Measurements from ENCODE around the gene OR6Y1. TPM values are rescaled to one million over a fixed set of nuclear protein-coding genes. Genes with fewer than 3 reads are reported as not detected.
A peak's percentile ranks its signal among the peaks of the same experiment; 100 is the strongest.

Gene OR6Y1
- total and polyA plus RNA-seq, 2 experiments from 2014 or later, result not detected

- peak; percentile 75 for DNase-seq (ENCODE audit: low spot score)
Measured at GRCh38 chr1:158527190-158527815, 26.9 kb downstream of the OR6Y1 start.

More at GRCh38 chr1:158527190-158527815, 26.9 kb downstream of the OR6Y1 start:
- Mint-ChIP-seq H3K9me3 (no peaks in the 10 kb centered on the region; the same call in 2 of the 3 replicates), H3K36me3 (ENCODE audit: low read depth) (peaks cover 5% of the 10 kb centered on the region; the same call in 2 of the 3 replicates), H3K27me3 (ENCODE audit: insufficient read depth, low read depth, poor library complexity) (no peaks in the 10 kb centered on the region), H3K27ac (peak overlapping the region; percentile 70; the same call in 1 of the 2 replicates), H3K4me3 (no peak overlapping the region), H3K4me1 (peaks cover 16% of the 10 kb centered on the region)
- Histone ChIP-seq H3K4me2 (peak overlapping the region; percentile 17; the same call in 1 of the 2 replicates), H3K9me2 (ENCODE audit: insufficient read depth) (no peaks in the 10 kb centered on the region), H3K4me1 (ENCODE audit: insufficient read depth) (peaks cover 10% of the 10 kb centered on the region), H2AFZ (no peak overlapping the region), H3F3A (replicated peaks; ENCODE audit: low read depth) (no peaks in the 10 kb centered on the region), H3K79me2 (replicated peaks; ENCODE audit: insufficient read depth) (no peaks in the 10 kb centered on the region), H3K27me3 (ENCODE audit: insufficient read depth) (no peaks in the 10 kb centered on the region), H3K27ac (ENCODE audit: low read depth) (0 out of 2 replicates have a peak overlapping the region, but pooled peaks have one; percentile 43), H3K36me3 (ENCODE audit: insufficient read depth) (no peaks in the 10 kb centered on the region), H3K4me3 (no peak overlapping the region), H4K20me1 (replicated peaks; ENCODE audit: insufficient read depth) (no peaks in the 10 kb centered on the region)
- TF ChIP-seq JUNB (IDR thresholded peaks at IDR 0.05; ENCODE audit: unreplicated experiment) (no peak), ZNF331 (CRISPR knock-in tag; IDR thresholded peaks at IDR 0.05; ENCODE audit: low read depth) (no peak), CTCF (conservative IDR thresholded peaks at IDR 0.05; ENCODE audit: low read depth in 2 of 2) (peak; percentile 63 to 83), ETS1 (IDR thresholded peaks at IDR 0.05) (no peak), EZH2phosphoT487 (IDR thresholded peaks at IDR 0.05; ENCODE audit: unreplicated experiment) (no peak), NANOG (IDR thresholded peaks at IDR 0.05; ENCODE audit: borderline replicate concordance) (no peak), ZNF462 (CRISPR knock-in tag; IDR thresholded peaks at IDR 0.05) (no peak)
- ATAC-seq, result peak; percentile 68

Data from GM23338 (cell line).